SK-N-MC (cell line): Measurements from ENCODE around the gene HSD17B13.
"Not testable (repeated sequence)": the region's sequence is repeated elsewhere in the genome, so short reads cannot be mapped to it uniquely, and the experiment has no call there.

ENCODE experiments used
- DNase-seq: peaks from one replicate; pipeline ENCODE4 v3.0.0-alpha.2; 2011; ENCODE audit warnings: low read depth, low spot score
- H3K27ac ChIP-seq: fragments of 200-600 bp; sonication (generic); 2 replicates; pipeline ENCODE4 v1.5.1; 2016; ENCODE audit warnings: mixed run types
- H3K36me3 ChIP-seq: fragments of 200-600 bp; sonication (generic); 2 replicates; pipeline ENCODE4 v1.6.1; 2017; ENCODE audit warnings: antibody characterized with exemption, low read length, mixed read lengths; ENCODE audit not compliant: insufficient read depth
- H3K4me3 ChIP-seq: fragments of 200-600 bp; sonication (generic); 2 replicates; pipeline ENCODE4 v1.5.1; 2016
- H3K9ac ChIP-seq: fragments of 200-600 bp; sonication (generic); 2 replicates; pipeline ENCODE4 v1.8.0; 2017; ENCODE audit warnings: mixed run types, mixed read lengths; ENCODE audit not compliant: insufficient read length
- H3K9me3 ChIP-seq: fragments of 200-600 bp; sonication (generic); 2 replicates; pipeline ENCODE4 v1.6.1; 2017; ENCODE audit warnings: low read depth, mild to moderate bottlenecking, antibody characterized with exemption, low read length, moderate library complexity, mixed read lengths
- EZH2 ChIP-seq: fragments of 200-600 bp; sonication (generic); IDR thresholded peaks from one replicate; pipeline ENCODE4 v1.6.1; 2017; ENCODE audit warnings: antibody characterized with exemption
- FOXP2 ChIP-seq: optimal IDR thresholded peaks from 2 replicates; pipeline ENCODE3; 2011; ENCODE audit warnings: mild to moderate bottlenecking, moderate library complexity; ENCODE audit not compliant: insufficient read depth; ENCODE audit errors: extremely low read length, control extremely low read depth
- POLR2AphosphoS5 ChIP-seq: IDR thresholded peaks from 2 replicates; pipeline ENCODE4 v1.6.1; 2012; ENCODE audit warnings: mild to moderate bottlenecking, low read depth, low read length, borderline replicate concordance

Gene HSD17B13

GRCh38 chr4:87310691-87311335, 11.9 kb downstream of the HSD17B13 start:
- Histone ChIP-seq H3K36me3 (no peaks in the 10 kb centered on the region), H3K4me3 (no peak overlapping the region), H3K9me3 (no peaks in the 10 kb centered on the region), H3K9ac (no peak overlapping the region), H3K27ac (no peak overlapping the region; the same call in 1 of the 2 replicates)
- TF ChIP-seq FOXP2: no peak
- no peak for TF ChIP-seq POLR2AphosphoS5
- no peak for TF ChIP-seq EZH2
- DNase-seq: no peak

GRCh38 chr4:87309625-87310024, 13.1 kb downstream of the HSD17B13 start:
- H3K9ac ChIP-seq: no peak overlapping the region
- DNase-seq: no peak
- no peaks in the 10 kb centered on the region for H3K36me3 ChIP-seq
- no peaks in the 10 kb centered on the region for H3K9me3 ChIP-seq
- no peak overlapping the region for H3K4me3 ChIP-seq
- peak overlapping the region; percentile 22; the same call in 1 of the 2 replicates for H3K27ac ChIP-seq
- no peak for TF ChIP-seq FOXP2
- no peak for TF ChIP-seq POLR2AphosphoS5

- Histone ChIP-seq H3K9me3 (no peaks in the 10 kb centered on the region), H3K36me3 (no peaks in the 10 kb centered on the region), H3K9ac (no peak overlapping the region), H3K27ac (no peak overlapping the region), H3K4me3 (0 out of 2 replicates have a peak overlapping the region, but pooled peaks have one; percentile 70)
- TF ChIP-seq EZH2: no peak
- no peak for TF ChIP-seq POLR2AphosphoS5
- TF ChIP-seq FOXP2: no peak
- no peak for DNase-seq
Measured at GRCh38 chr4:87306056-87306455, 16.6 kb downstream of the HSD17B13 start.

GRCh38 chr4:87305562-87305961, 17.1 kb downstream of the HSD17B13 start:
- H3K9ac ChIP-seq: no peak overlapping the region
- H3K36me3 ChIP-seq: no peaks in the 10 kb centered on the region
- H3K27ac ChIP-seq: peak overlapping the region; percentile 71; the same call in 1 of the 2 replicates
- H3K4me3 ChIP-seq: peak overlapping the region; percentile 70
- TF ChIP-seq FOXP2: no peak
- no peak for TF ChIP-seq POLR2AphosphoS5
- no peak for TF ChIP-seq EZH2
- no peaks in the 10 kb centered on the region for H3K9me3 ChIP-seq
- no peak for DNase-seq

- Histone ChIP-seq H3K4me3 (peak overlapping the region; percentile 70), H3K36me3 (no peaks in the 10 kb centered on the region), H3K9me3 (no peaks in the 10 kb centered on the region), H3K9ac (peak overlapping the region; percentile 54), H3K27ac (peak overlapping the region; percentile 71)
- no peak for TF ChIP-seq EZH2
- no peak for TF ChIP-seq FOXP2
- no peak for TF ChIP-seq POLR2AphosphoS5
- no peak for DNase-seq
Measured at GRCh38 chr4:87304745-87305432, 17.8 kb downstream of the HSD17B13 start.

GRCh38 chr4:87299898-87300297, 22.8 kb downstream of the HSD17B13 start:
- TF ChIP-seq EZH2 (no peak), POLR2AphosphoS5 (no peak), FOXP2 (no peak)
- Histone ChIP-seq H3K4me3 (no peak overlapping the region), H3K9me3 (no peaks in the 10 kb centered on the region), H3K36me3 (no peaks in the 10 kb centered on the region), H3K27ac (no peak overlapping the region), H3K9ac (no peak overlapping the region)
- DNase-seq: no peak

- Histone ChIP-seq H3K36me3 (no peaks in the 10 kb centered on the region), H3K9me3 (no peaks in the 10 kb centered on the region), H3K4me3 (no peak overlapping the region), H3K27ac (no peak overlapping the region), H3K9ac (no peak overlapping the region)
- no peak for TF ChIP-seq POLR2AphosphoS5
- TF ChIP-seq EZH2: no peak
- TF ChIP-seq FOXP2: no peak
- DNase-seq: no peak
Measured at GRCh38 chr4:87298362-87298761, 24.3 kb downstream of the HSD17B13 start.

GRCh38 chr4:87294911-87295310, 27.8 kb downstream of the HSD17B13 start:
- not testable (repeated sequence) for H3K27ac ChIP-seq, H3K36me3 ChIP-seq, H3K4me3 ChIP-seq, DNase-seq, H3K9me3 ChIP-seq, H3K9ac ChIP-seq

- not testable (repeated sequence) for H3K4me3 ChIP-seq, DNase-seq, H3K36me3 ChIP-seq, H3K9ac ChIP-seq, H3K9me3 ChIP-seq, H3K27ac ChIP-seq
Measured at GRCh38 chr4:87293889-87294288, 28.8 kb downstream of the HSD17B13 start.
